Motor neuron (in vitro differentiated cells): ENCODE results near the gene ACTR3C. TPM values are rescaled to one million over a fixed set of nuclear protein-coding genes. Genes with fewer than 3 reads are reported as not detected.

ENCODE experiments used
- ATAC-seq, 8 experiments: fragments of 200-7000 bp; cut with Tn5 transposase; replicated peaks in 6 of 8; 2 replicates each; pipeline ENCODE4 v1.8.0; 2021; ENCODE audit warnings: mild to moderate bottlenecking in 8 of 8, moderate library complexity in 8 of 8
- H3K27ac ChIP-seq, 2 donors: fragments of 250-450 bp; sonication (Bioruptor Pico); 2 replicates each; pipeline ENCODE4 v1.9.0; 2021; ENCODE audit warnings: antibody characterized with exemption in 2 of 2, mild to moderate bottlenecking in 2 of 2, moderate library complexity in 1 of 2
- H3K4me1 ChIP-seq, 2 donors: fragments of 250-450 bp; sonication (Bioruptor Pico); replicated peaks in 1 of 2; 2 replicates each; pipeline ENCODE4 v1.6.1; 2021; ENCODE audit warnings: antibody characterized with exemption in 2 of 2, mild to moderate bottlenecking in 2 of 2, moderate library complexity in 1 of 2
- H3K4me3 ChIP-seq, 5 donors: fragments of 250-450 bp; sonication (Bioruptor Pico); 2 replicates each; pipeline ENCODE4 v1.9.0; 2021; ENCODE audit warnings: antibody characterized with exemption in 5 of 5, mild to moderate bottlenecking in 5 of 5, moderate library complexity in 4 of 5
- whole genome bisulfite sequencing, 10 experiments: fragments of 450-650 bp; shearing (Covaris generic); methylation state at CpG; one replicate each; pipeline ENCODE4 v1.0.0; 2022; 5-methylcytosine and 5-hydroxymethylcytosine counted together
- in situ Hi-C, 9 experiments: fragments of 400-800 bp; cut with MboI; loops; one replicate each; pipeline ENCODE4 v1.15.0; 2021; ENCODE audit warnings: low sequenced_read_pairs in 9 of 9, low pct_unique_long_range_greater_than_20kb in 2 of 9; ENCODE audit not compliant: unreplicated experiment in 9 of 9
- total RNA-seq, 8 experiments: library from RNA; unstranded; fragments of 300-600 nt; gene quantifications; 2 replicates each; pipeline versions ENCODE4 v1.2.3 to v1.2.4, GENCODE V29; 2022

The ACTR3C gene
- total RNA-seq, 8 experiments from 2014 or later, result 0.11 to 1.1 (median 0.41) TPM

- no peak for ATAC-seq
- peaks cover 25 to 32% of the 10 kb centered on the region in 2 donors for H3K4me1 ChIP-seq
- H3K27ac ChIP-seq, result no peak overlapping the region
- H3K4me3 ChIP-seq, result no peak overlapping the region
- in situ Hi-C loops, result no loop called here
- 77 to 100% (median 90%) methylated on average over 1 to 5 of the region's 5 CpGs; no CpG with 5 or more reads in 1 of the 10 experiments for WGBS, 10 experiments
Observed at GRCh38 chr7:150365673-150366398, 42.5 kb upstream of the ACTR3C start.

GRCh38 chr7:150365194-150365593 lies 41.8 kb upstream of the ACTR3C start:
- Histone ChIP-seq H3K4me1 (peaks cover 19 to 26% of the 10 kb centered on the region in 2 donors), H3K4me3 (no peak overlapping the region), H3K27ac (no peak overlapping the region)
- ATAC-seq, result no peak
- in situ Hi-C loops, result no loop called here
- WGBS, 10 experiments, result 86 to 97% (median 91%) methylated on average over 4 to 9 of the region's 10 CpGs; no CpG with 5 or more reads in 2 of the 10 experiments

DNA sequence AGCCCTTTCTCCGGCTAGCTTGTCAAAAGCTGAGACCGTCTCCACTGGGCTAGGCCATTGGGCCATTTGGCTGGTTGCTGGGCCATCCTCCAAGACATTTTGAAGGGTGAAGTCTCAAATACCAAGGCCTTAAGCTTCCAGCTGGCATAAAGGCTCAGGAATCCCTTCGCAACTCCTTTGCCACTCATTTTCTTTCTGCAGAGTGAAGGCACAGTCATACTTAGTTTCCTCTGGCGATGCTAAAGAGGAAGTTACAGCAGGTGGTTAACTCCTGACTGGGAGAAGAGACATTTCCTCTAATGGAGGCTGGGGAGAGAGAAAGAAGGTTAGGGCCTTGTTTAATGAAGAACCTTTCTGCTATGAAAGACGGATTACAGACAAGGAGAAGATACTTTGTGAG lies 40.5 kb upstream of the ACTR3C start:
- in situ Hi-C loops, result no loop called here
- ATAC-seq, result no peak
- Histone ChIP-seq H3K27ac (no peak overlapping the region), H3K4me1 (peaks cover 17 to 21% of the 10 kb centered on the region in 2 donors), H3K4me3 (no peak overlapping the region)
- 48 to 96% (median 84%) methylated on average over 2 to 5 of the region's 5 CpGs; no CpG with 5 or more reads in 2 of the 10 experiments for WGBS, 10 experiments

DNA sequence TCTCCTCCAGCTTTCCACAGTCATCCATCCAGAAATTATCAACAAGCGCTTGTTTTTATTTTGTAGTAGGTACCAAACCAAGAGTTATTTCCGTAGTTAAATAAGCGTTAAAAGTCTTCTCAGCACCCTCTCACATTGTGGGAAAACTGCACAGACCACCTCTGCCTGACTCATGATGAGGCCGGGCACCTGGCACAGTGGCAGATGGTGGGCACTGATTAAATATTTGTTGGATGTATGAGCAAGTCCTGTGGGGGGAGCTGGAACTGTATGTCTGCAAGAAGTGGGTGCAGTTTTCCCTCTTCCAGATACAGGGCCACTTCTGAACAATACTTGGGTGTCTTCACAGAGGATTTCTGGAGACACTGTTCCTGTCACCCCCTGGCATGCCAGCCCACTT lies 40.0 kb upstream of the ACTR3C start:
- in situ Hi-C loops, result no loop called here
- no peak for ATAC-seq
- Histone ChIP-seq H3K4me3 (no peak overlapping the region), H3K4me1 (peaks cover 17 to 21% of the 10 kb centered on the region in 2 donors), H3K27ac (no peak overlapping the region)
- WGBS, 10 experiments, result 80 to 100% (median 93%) methylated on average over 1 to 3 of the region's 4 CpGs; no CpG with 5 or more reads in 3 of the 10 experiments

DNA sequence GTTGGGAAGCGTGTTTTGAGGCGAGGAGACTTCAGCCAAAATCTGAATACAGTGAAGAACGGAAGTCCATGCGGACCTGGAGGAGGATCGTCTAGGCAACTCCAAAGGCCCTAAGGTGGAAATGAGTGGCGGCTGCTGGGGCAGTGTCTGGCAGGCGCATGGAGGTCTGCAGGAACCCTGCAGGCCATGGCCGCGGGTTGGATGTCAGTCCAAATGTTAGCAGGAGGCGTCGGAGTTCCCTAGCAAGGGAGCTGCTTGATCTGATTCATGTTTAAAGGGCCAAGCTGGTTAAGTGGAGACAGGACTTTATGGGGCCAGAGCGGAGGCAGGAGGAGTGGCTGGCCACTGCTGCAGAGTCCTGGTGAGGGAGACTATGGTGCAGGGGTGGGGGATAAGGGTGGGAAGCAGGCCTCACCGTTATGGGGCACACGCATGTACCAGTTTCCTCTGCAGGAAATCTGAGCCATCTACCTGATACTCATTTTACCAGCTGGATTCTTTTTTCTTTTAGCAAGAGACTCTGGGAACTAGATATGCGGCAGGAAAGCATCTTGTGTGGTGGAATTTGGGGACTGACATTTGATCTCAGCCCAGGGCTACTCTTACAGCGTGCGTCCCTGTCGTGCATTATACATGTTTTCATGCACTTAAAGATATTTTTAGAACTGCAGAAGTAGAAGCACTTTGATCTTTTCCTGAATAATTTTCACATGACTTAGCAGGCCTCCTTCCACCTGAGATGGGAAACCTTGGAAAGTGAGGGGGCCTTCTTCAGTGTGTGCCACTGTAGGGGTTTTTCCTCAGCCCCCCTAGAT lies 38.7 kb upstream of the ACTR3C start:
- peak in 4 of 8 experiments; percentile 20 to 63 (median 34) for ATAC-seq
- no peak overlapping the region for H3K4me3 ChIP-seq
- H3K4me1 ChIP-seq, result peaks cover 11 to 15% of the 10 kb centered on the region in 2 donors
- 46 to 78% (median 64%) methylated on average over 5 to 10 of the region's 18 CpGs; no CpG with 5 or more reads in 6 of the 10 experiments for WGBS, 10 experiments
- no peak overlapping the region for H3K27ac ChIP-seq
- in situ Hi-C loops, result no loop called here

DNA sequence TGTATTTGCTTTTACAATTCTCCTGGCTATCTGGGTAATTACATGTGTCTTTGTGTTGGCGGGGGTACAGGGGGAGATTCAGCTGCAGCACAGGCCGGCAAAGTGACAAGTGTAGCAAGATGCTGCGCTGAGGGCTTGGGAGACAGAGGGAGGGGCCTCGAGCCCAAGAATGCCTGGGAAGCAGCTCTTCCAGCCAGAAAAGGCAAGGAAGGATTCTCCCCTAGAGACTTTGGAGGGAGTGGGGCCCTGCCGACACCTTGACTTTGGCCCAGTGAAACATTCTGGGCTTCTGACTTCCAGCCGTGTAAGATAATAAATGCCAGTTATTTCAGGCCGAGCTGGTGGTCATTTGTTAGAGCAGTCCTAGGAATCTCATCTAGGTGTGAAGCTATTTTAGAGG lies 38.1 kb upstream of the ACTR3C start:
- Histone ChIP-seq H3K4me1 (peaks cover 11 to 15% of the 10 kb centered on the region in 2 donors), H3K27ac (no peak overlapping the region), H3K4me3 (no peak overlapping the region)
- in situ Hi-C loops, result no loop called here
- ATAC-seq, result peak in 5 of 8 experiments; percentile 15 to 39 (median 32)
- WGBS, 10 experiments, result 20 to 100% (median 69%) methylated on average over 1 to 5 of the region's 7 CpGs; no CpG with 5 or more reads in 1 of the 10 experiments

GRCh38 chr7:150360363-150361058 lies 37.2 kb upstream of the ACTR3C start:
- no peak overlapping the region for H3K27ac ChIP-seq
- peaks cover 11 to 15% of the 10 kb centered on the region in 2 donors for H3K4me1 ChIP-seq
- 42 to 100% (median 88%) methylated on average over 1 to 5 of the region's 5 CpGs; no CpG with 5 or more reads in 1 of the 10 experiments for WGBS, 10 experiments
- no peak overlapping the region for H3K4me3 ChIP-seq
- in situ Hi-C loops, result no loop called here
- ATAC-seq, result no peak

DNA sequence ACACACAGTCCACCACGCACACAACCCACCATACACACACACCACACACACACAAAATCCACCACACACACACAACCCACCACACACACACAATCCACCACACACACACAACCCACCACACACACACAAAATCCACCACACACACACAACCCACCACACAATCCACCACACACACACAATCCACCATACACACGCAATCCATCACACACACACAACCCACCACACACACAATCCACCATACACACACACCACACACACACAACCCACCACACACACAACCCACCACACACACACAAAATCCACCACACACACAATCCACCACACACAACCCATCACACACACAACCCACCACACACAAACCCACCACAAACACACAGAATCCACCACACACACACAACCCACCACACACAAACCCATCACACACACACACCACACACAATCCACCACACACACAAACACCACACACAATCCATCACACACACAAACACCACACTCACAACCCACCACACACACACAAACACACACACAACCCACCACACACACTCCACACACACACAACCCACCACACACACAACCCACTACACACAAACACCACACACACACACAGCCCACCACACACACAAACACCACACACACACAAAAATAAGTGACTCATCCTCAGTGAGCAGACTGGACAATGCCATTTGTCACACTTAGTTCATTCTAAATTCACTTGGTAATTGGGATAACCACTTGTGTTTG lies 36.4 kb upstream of the ACTR3C start:
- Histone ChIP-seq H3K4me1 (peaks cover 11 to 15% of the 10 kb centered on the region in 2 donors), H3K27ac (no peak overlapping the region), H3K4me3 (no peak overlapping the region)
- in situ Hi-C loops, result no loop called here
- 80 to 100% (median 100%) methylated on average over 1 to 2 of the region's 2 CpGs; no CpG with 5 or more reads in 4 of the 10 experiments for WGBS, 10 experiments
- ATAC-seq, result no peak

DNA sequence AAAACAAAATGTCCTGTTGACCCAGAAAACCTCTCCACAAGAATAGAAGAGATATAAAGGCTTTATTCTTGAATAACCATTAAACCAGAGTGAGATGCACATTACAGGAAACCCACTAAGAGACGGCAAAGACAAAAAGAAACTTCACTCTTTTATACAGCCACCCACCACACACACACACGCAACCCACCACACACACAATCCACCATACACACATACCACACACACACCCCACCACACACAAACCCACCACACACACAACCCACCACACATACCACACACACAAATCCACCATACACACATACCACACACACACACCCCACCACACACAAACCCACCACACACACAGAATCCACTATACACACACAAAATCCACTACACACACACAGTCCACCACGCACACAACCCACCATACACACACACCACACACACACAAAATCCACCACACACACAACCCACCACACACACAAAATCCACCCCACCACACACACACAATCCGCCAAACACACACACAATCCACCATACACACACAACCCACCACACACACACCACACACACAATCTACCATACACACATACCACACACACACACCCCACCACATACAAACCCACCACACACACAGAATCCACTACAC lies 35.8 kb upstream of the ACTR3C start:
- peaks cover 11 to 15% of the 10 kb centered on the region in 2 donors for H3K4me1 ChIP-seq
- no peak for ATAC-seq
- H3K4me3 ChIP-seq, result no peak overlapping the region
- WGBS, 10 experiments, result 71 to 100% (median 90%) methylated on average over 1 to 3 of the region's 4 CpGs; no CpG with 5 or more reads in 5 of the 10 experiments
- H3K27ac ChIP-seq, result no peak overlapping the region
- in situ Hi-C loops, result no loop called here

GRCh38 chr7:150358433-150358832 lies 35.1 kb upstream of the ACTR3C start:
- Histone ChIP-seq H3K4me3 (no peak overlapping the region), H3K4me1 (peaks cover 11 to 15% of the 10 kb centered on the region in 2 donors), H3K27ac (no peak overlapping the region)
- 79 to 100% (median 92%) methylated on average over 2 to 4 of the region's 4 CpGs; no CpG with 5 or more reads in 1 of the 10 experiments for WGBS, 10 experiments
- in situ Hi-C loops, result no loop called here
- no peak for ATAC-seq

GRCh38 chr7:150357771-150358427 lies 34.6 kb upstream of the ACTR3C start:
- in situ Hi-C loops, result no loop called here
- WGBS, 10 experiments, result 66 to 93% (median 87%) methylated on average over 4 to 12 of the region's 13 CpGs; no CpG with 5 or more reads in 1 of the 10 experiments
- H3K4me3 ChIP-seq, result no peak overlapping the region
- ATAC-seq, result no peak
- no peak overlapping the region for H3K27ac ChIP-seq
- peaks cover 11 to 15% of the 10 kb centered on the region in 2 donors for H3K4me1 ChIP-seq
